GM21367 (cell line): Measurements from ENCODE around the gene UBE2Q1.
A peak's percentile ranks its signal among the peaks of the same experiment; 100 is the strongest.

Source experiments
- ATAC-seq: cut with Tn5 transposase; IDR thresholded peaks from one replicate; pipeline ENCODE4 v1.9.1; 2021; ENCODE audit not compliant: unreplicated experiment

Gene UBE2Q1

GRCh38 chr1:154557939-154558719 is at the start of gene UBE2Q1:
UBE2Q1 (minus strand) TSS chr1:154558662; CDS start chr1:154558553, 109 bp downstream.
- ATAC-seq: no peak

- peak; percentile 59 for ATAC-seq
These were observed 49.3 kb upstream of the UBE2Q1 start, which contains the start of gene ADAR for GRCh38 chr1:154607609-154608396. ADAR (minus strand) TSS chr1:154608186; CDS start chr1:154608006, 180 bp downstream.

GRCh38 chr1:154607106-154607608 is 48.7 kb upstream of the UBE2Q1 start:
- no peak for ATAC-seq

- ATAC-seq: no peak
These were observed 47.1 kb upstream of the UBE2Q1 start for GRCh38 chr1:154605534-154605933.

- no peak for ATAC-seq
These were observed 44.9 kb upstream of the UBE2Q1 start for GRCh38 chr1:154603317-154603716.

- no peak for ATAC-seq
These were observed 41.2 kb upstream of the UBE2Q1 start for GRCh38 chr1:154599658-154600057.

GRCh38 chr1:154598871-154599635 is 40.6 kb upstream of the UBE2Q1 start:
- no peak for ATAC-seq

GRCh38 chr1:154595621-154596020 is 37.2 kb upstream of the UBE2Q1 start:
- no peak for ATAC-seq

GRCh38 chr1:154594811-154595210 is 36.3 kb upstream of the UBE2Q1 start:
- ATAC-seq: no peak

- no peak for ATAC-seq
These were observed 34.9 kb upstream of the UBE2Q1 start for GRCh38 chr1:154593390-154593789.

GRCh38 chr1:154591206-154591605 is 32.7 kb upstream of the UBE2Q1 start:
- ATAC-seq: no peak

GRCh38 chr1:154590756-154591155 is 32.3 kb upstream of the UBE2Q1 start:
- no peak for ATAC-seq

- no peak for ATAC-seq
These were observed 31.3 kb upstream of the UBE2Q1 start for GRCh38 chr1:154589780-154590179.

GRCh38 chr1:154586641-154587040 is 28.2 kb upstream of the UBE2Q1 start:
- ATAC-seq: no peak

- ATAC-seq: no peak
These were observed 27.8 kb upstream of the UBE2Q1 start for GRCh38 chr1:154586231-154586630.

- no peak for ATAC-seq
These were observed 26.0 kb upstream of the UBE2Q1 start for GRCh38 chr1:154584267-154584994.

- ATAC-seq: no peak
These were observed 25.3 kb upstream of the UBE2Q1 start for GRCh38 chr1:154583773-154584172.

GRCh38 chr1:154582885-154583284 is 24.4 kb upstream of the UBE2Q1 start:
- no peak for ATAC-seq

GRCh38 chr1:154581766-154582165 is 23.3 kb upstream of the UBE2Q1 start:
- ATAC-seq: no peak

GRCh38 chr1:154579374-154579773 is 20.9 kb upstream of the UBE2Q1 start:
- ATAC-seq: no peak

- ATAC-seq: no peak
These were observed 19.6 kb upstream of the UBE2Q1 start for GRCh38 chr1:154578058-154578418.
